HG03097 (cell line): Measurements from ENCODE around the gene DDX54.

Experiments
- ATAC-seq: cut with Tn5 transposase; IDR thresholded peaks from one replicate; pipeline ENCODE4 v1.9.1; 2021; ENCODE audit not compliant: unreplicated experiment, low FRiP score

DDX54 gene

GRCh38 chr12:113185180-113186032, at the start of gene DDX54, which contains the start of gene RITA1:
Gene DDX54 (minus strand): TSS chr12:113185478. CDS start chr12:113185451, 27 bp downstream.
Gene RITA1 (plus strand): TSS chr12:113185721. CDS start chr12:113186747, 1,026 bp downstream.
- ATAC-seq, result peak; percentile 36

GRCh38 chr12:113234483-113234882, 49.2 kb upstream of the DDX54 start:
- ATAC-seq, result no peak

GRCh38 chr12:113233967-113234366, 48.7 kb upstream of the DDX54 start:
- ATAC-seq, result no peak

GRCh38 chr12:113232840-113233585, 47.7 kb upstream of the DDX54 start:
- ATAC-seq, result peak; percentile 40

- no peak for ATAC-seq
Observed at GRCh38 chr12:113232089-113232839, 47.0 kb upstream of the DDX54 start.

GRCh38 chr12:113231235-113232088, 46.2 kb upstream of the DDX54 start:
- no peak for ATAC-seq

GRCh38 chr12:113230315-113231234, 45.3 kb upstream of the DDX54 start:
- peak; percentile 3 for ATAC-seq

GRCh38 chr12:113228394-113229028, 43.2 kb upstream of the DDX54 start:
- ATAC-seq, result no peak

GRCh38 chr12:113227686-113228391, 42.6 kb upstream of the DDX54 start:
- no peak for ATAC-seq

GRCh38 chr12:113226696-113227568, 41.7 kb upstream of the DDX54 start:
- no peak for ATAC-seq

GRCh38 chr12:113224955-113225354, 39.7 kb upstream of the DDX54 start:
- no peak for ATAC-seq

GRCh38 chr12:113222730-113223531, 37.7 kb upstream of the DDX54 start:
- ATAC-seq, result no peak

GRCh38 chr12:113221997-113222729, 36.9 kb upstream of the DDX54 start:
- ATAC-seq, result no peak

GRCh38 chr12:113221181-113221996, 36.1 kb upstream of the DDX54 start, which contains the start of gene TPCN1:
Gene TPCN1 (plus strand): TSS chr12:113221464. CDS start chr12:113226853, 5,389 bp downstream.
- peak; percentile 96 for ATAC-seq
